ENCODE results near the gene SAMD14.

Gene SAMD14

DNA sequence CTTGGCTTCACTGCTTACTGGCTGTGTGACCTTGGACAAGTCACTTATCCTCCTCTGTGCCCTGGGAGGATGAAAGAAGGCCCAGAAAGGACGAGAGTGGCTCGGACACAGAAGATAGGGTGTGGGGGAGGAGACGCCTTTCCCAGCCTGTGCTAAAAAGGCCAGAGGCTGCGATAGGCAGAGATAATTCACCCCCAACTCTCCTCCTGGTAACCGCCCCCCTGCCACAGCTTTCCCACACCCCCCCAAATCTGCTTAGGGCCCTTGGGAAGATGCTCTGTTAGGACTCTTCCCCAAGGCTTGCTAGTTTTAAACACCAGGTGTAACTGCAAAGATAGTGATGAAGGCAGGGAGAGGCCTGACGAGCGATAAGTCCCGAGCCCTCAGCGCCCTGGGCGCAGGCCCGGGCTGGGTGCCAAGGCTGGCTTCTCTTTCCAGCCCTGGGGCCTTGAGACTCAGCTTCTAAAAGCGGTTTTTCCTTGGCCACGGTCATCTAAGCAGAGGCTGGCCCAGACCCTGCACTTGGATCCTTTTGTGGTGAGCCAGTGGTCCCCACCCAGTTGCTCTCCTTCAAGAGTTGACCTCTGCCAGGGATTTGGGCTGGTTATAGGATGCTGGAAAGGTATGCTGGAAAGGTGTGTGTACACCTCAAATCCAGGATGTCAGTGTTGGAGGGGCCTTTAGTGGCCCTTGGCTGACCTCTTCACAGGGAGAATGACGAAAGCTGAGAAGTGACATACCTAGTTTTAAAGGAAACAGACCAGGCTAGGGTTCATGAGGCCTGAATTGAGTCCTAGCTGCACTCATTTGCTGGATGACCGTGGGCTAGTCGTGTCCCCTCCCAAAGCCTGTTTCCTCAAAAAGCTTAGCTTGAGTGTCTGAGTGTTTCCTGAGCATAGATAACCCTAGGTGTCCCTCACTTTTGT lies 24.0 kb upstream of the SAMD14 start:
- Histone ChIP-seq H3K4me3 (ENCODE audit: low read depth in 1 of 2, low read length in 2 of 2) (no peak overlapping the region), H3K9ac (ENCODE audit: low read depth, low read length) (no peak overlapping the region)

DNA sequence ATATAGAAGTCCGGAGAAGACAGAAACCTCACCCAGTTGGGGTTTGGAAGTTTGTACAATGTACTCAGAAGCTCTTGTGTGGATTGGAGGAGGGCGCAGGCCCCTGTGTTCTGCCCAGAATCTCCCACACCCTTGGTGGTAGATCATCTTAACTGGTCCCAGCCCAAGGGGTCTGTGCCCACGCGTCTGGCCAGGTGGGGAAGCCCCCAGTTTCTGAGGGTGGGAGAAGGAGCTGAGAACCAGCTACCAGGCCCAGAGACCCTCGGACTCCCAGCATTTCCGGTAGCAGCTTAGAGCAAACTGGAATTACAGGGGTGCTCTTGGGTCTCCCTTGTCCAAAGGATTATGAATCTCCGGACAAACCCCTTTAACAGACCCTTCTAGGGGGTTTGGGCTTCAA lies 22.8 kb upstream of the SAMD14 start:
- Histone ChIP-seq H3K9ac (ENCODE audit: low read depth, low read length) (no peak overlapping the region), H3K36me3 (ENCODE audit: insufficient read depth, low read length) (peaks cover 2% of the 10 kb centered on the region; the same call in 1 of the 2 replicates), H3K27me3 (ENCODE audit: insufficient read depth, low read length, poor library complexity) (no peaks in the 10 kb centered on the region), H3K4me1 (ENCODE audit: insufficient read depth, low read length) (peaks cover 36% of the 10 kb centered on the region), H4K20me1 (ENCODE audit: insufficient read depth, low read length) (peaks cover 17% of the 10 kb centered on the region), H3K4me2 (ENCODE audit: insufficient read depth, low read length) (no peak overlapping the region; the same call in 1 of the 2 replicates), H3K27ac (ENCODE audit: low read length) (peak overlapping the region; percentile 51; the same call in 1 of the 2 replicates), H3K4me3 (ENCODE audit: low read depth in 1 of 2, low read length in 2 of 2) (no peak overlapping the region), H2AFZ (ENCODE audit: low read depth, low read length) (no peak overlapping the region), H3K9me3 (ENCODE audit: insufficient read depth, low read length, severe bottlenecking) (no peaks in the 10 kb centered on the region), H3K79me2 (ENCODE audit: insufficient read depth, low read length) (peaks cover 28% of the 10 kb centered on the region)
- ATAC-seq (ENCODE audit: insufficient read depth, low read depth) = no peak
- no peak for TF ChIP-seq EZH2 (IDR thresholded peaks at IDR 0.05; ENCODE audit: borderline replicate concordance, low read depth, low read length, severe bottlenecking)
- TF ChIP-seq, protein P1, sequence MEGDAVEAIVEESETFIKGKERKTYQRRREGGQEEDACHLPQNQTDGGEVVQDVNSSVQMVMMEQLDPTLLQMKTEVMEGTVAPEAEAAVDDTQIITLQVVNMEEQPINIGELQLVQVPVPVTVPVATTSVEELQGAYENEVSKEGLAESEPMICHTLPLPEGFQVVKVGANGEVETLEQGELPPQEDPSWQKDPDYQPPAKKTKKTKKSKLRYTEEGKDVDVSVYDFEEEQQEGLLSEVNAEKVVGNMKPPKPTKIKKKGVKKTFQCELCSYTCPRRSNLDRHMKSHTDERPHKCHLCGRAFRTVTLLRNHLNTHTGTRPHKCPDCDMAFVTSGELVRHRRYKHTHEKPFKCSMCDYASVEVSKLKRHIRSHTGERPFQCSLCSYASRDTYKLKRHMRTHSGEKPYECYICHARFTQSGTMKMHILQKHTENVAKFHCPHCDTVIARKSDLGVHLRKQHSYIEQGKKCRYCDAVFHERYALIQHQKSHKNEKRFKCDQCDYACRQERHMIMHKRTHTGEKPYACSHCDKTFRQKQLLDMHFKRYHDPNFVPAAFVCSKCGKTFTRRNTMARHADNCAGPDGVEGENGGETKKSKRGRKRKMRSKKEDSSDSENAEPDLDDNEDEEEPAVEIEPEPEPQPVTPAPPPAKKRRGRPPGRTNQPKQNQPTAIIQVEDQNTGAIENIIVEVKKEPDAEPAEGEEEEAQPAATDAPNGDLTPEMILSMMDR (IDR thresholded peaks at IDR 0.05; ENCODE audit: borderline replicate concordance, extremely low read depth, low read length, poor library complexity, severe bottlenecking) = no peak
- no peak for DNase-seq

More for the DNA sequence above, 24.0 kb upstream of the SAMD14 start:
- Histone ChIP-seq H2AFZ (ENCODE audit: low read depth, low read length) (no peak overlapping the region), H3K4me2 (ENCODE audit: insufficient read depth, low read length) (no peak overlapping the region), H3K27me3 (ENCODE audit: insufficient read depth, low read length, poor library complexity) (no peaks in the 10 kb centered on the region), H3K79me2 (ENCODE audit: insufficient read depth, low read length) (peaks cover 18% of the 10 kb centered on the region), H3K36me3 (ENCODE audit: insufficient read depth, low read length) (peaks cover 2% of the 10 kb centered on the region; the same call in 1 of the 2 replicates), H3K4me1 (ENCODE audit: insufficient read depth, low read length) (peaks cover 25% of the 10 kb centered on the region), H3K27ac (ENCODE audit: low read length) (no peak overlapping the region), H4K20me1 (ENCODE audit: insufficient read depth, low read length) (peaks cover 6% of the 10 kb centered on the region; the same call in 1 of the 2 replicates), H3K9me3 (ENCODE audit: insufficient read depth, low read length, severe bottlenecking) (no peaks in the 10 kb centered on the region)
- no peak for TF ChIP-seq EZH2 (IDR thresholded peaks at IDR 0.05; ENCODE audit: borderline replicate concordance, low read depth, low read length, severe bottlenecking)
- no peak for DNase-seq
- ATAC-seq (ENCODE audit: insufficient read depth, low read depth) = no peak

DNA sequence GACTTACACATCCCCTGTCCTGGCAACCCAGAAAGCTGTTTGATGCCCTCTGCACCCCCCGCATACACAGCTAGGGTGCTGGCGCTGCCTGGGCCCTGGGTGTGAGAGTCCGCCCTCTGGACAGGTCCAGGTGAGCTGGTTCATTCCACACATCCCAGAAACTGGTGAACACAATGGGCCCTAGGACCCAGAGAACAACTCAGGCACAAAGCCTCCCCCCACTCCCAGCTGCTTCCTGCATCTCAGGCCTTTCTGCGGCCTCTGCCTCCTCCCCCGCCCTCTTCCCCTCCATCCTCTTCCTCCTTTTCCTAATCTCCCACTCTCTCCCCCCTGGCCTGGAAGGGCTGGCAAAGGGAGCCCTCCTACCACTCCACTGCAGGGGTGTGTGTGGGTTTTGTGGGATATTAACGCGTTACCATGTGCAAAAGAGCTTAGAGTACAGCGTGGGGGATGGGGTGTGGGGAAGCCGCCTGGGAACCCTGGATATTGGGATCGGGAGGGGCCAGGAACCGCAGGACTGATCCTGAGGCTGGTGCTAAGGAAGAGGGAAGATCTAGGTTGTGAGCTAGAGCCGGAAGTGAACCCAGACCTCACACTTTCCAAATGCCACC lies 22.1 kb upstream of the SAMD14 start:
- H3K27ac ChIP-seq (ENCODE audit: low read length) = peak overlapping the region; percentile 80
- ATAC-seq (ENCODE audit: insufficient read depth, low read depth) = peak; percentile 61

More for the DNA sequence above, 22.1 kb upstream of the SAMD14 start:
- peaks cover 3% of the 10 kb centered on the region; the same call in 1 of the 2 replicates for H3K36me3 ChIP-seq (ENCODE audit: insufficient read depth, low read length)
- DNase-seq = peak; percentile 79
- H3K79me2 ChIP-seq (ENCODE audit: insufficient read depth, low read length) = peaks cover 35% of the 10 kb centered on the region
- no peaks in the 10 kb centered on the region for H3K9me3 ChIP-seq (ENCODE audit: insufficient read depth, low read length, severe bottlenecking)
- H2AFZ ChIP-seq (ENCODE audit: low read depth, low read length) = peak overlapping the region; percentile 93
- peak overlapping the region; percentile 88 for H3K4me2 ChIP-seq (ENCODE audit: insufficient read depth, low read length)
- peaks cover 43% of the 10 kb centered on the region for H3K4me1 ChIP-seq (ENCODE audit: insufficient read depth, low read length)
- H4K20me1 ChIP-seq (ENCODE audit: insufficient read depth, low read length) = peaks cover 24% of the 10 kb centered on the region
- H3K9ac ChIP-seq (ENCODE audit: low read depth, low read length) = peak overlapping the region; percentile 89; the same call in 1 of the 2 replicates
- H3K4me3 ChIP-seq (ENCODE audit: low read depth in 1 of 2, low read length in 2 of 2) = peak overlapping the region in 1 of 2 experiments; percentile 72; a peak in 2 of 4 replicates
- no peaks in the 10 kb centered on the region for H3K27me3 ChIP-seq (ENCODE audit: insufficient read depth, low read length, poor library complexity)
- no peak for TF ChIP-seq EZH2 (IDR thresholded peaks at IDR 0.05; ENCODE audit: borderline replicate concordance, low read depth, low read length, severe bottlenecking)
- TF ChIP-seq, protein P1 (IDR thresholded peaks at IDR 0.05; ENCODE audit: borderline replicate concordance, extremely low read depth, low read length, poor library complexity, severe bottlenecking) = no peak

Measured in DND-41 (cell line).